ENCODE data around the gene ATP8B3.
A peak's percentile ranks its signal among the peaks of the same experiment; 100 is the strongest.

The ATP8B3 gene

DNA sequence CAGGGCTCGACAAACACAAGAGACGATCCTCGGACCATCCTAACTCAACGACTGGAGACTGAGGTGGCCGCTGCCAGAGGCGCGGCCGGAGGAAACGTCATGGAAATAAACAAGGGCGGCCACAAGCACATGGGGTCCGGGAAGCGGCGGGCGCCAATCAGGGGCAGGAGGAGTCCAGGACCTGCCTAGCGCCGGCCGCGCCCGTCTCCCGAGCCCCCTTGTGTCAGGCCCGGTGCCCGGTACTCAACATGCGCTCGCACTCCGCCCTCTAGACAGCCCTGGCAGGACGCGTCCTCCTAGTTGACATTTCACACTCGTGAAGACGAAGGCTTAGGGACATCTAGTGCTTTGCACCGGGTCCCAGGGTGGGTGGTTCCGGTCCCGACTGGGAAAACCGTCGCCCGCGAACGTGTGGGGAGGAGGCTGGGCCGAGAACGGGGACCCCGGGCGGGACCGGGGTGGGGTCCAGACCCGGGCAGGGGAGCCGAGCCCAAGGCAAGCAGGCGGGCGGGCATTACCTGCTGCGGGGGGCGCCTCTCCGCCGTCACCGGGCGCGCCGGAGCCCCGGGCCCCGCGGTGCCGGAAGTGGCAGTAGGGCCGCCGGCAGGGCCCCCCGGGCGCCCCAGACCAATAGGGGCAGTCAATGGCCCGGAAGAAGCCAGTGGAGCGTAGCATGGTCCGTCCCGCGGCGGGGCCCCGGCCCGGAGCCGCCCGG lies 35.8 kb upstream of the ATP8B3 start:
- no peaks in the 10 kb centered on the region for H3K36me3 ChIP-seq (ENCODE audit: low read length)
- peak overlapping the region; percentile 98 for H3K9ac ChIP-seq (ENCODE audit: low read length)
- peak overlapping the region; percentile 77 for H3K4me2 ChIP-seq (ENCODE audit: low read depth, low read length, poor library complexity, severe bottlenecking)
- H3F3A ChIP-seq (ENCODE audit: insufficient read depth) = peaks cover 13% of the 10 kb centered on the region
- H3K9me2 ChIP-seq (replicated peaks; ENCODE audit: insufficient read depth, low read length) = no peaks in the 10 kb centered on the region
- H3K27ac ChIP-seq (ENCODE audit: low read depth, low read length) = peak overlapping the region; percentile 93
- H3K4me3 ChIP-seq (ENCODE audit: insufficient read depth, low read length, poor library complexity, severe bottlenecking) = peak overlapping the region; percentile 92
- TF ChIP-seq, protein P1, sequence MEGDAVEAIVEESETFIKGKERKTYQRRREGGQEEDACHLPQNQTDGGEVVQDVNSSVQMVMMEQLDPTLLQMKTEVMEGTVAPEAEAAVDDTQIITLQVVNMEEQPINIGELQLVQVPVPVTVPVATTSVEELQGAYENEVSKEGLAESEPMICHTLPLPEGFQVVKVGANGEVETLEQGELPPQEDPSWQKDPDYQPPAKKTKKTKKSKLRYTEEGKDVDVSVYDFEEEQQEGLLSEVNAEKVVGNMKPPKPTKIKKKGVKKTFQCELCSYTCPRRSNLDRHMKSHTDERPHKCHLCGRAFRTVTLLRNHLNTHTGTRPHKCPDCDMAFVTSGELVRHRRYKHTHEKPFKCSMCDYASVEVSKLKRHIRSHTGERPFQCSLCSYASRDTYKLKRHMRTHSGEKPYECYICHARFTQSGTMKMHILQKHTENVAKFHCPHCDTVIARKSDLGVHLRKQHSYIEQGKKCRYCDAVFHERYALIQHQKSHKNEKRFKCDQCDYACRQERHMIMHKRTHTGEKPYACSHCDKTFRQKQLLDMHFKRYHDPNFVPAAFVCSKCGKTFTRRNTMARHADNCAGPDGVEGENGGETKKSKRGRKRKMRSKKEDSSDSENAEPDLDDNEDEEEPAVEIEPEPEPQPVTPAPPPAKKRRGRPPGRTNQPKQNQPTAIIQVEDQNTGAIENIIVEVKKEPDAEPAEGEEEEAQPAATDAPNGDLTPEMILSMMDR (IDR thresholded peaks at IDR 0.05; ENCODE audit: insufficient read depth, low read length, poor library complexity, severe bottlenecking) = no peak
- TF ChIP-seq EZH2phosphoT487 (conservative IDR thresholded peaks at IDR 0.05; ENCODE audit: low read length) = no peak
- no peak overlapping the region for H2AFZ ChIP-seq (ENCODE audit: low read depth, low read length, severe bottlenecking)
- no peaks in the 10 kb centered on the region for H3K9me3 ChIP-seq (ENCODE audit: insufficient read depth, low read length)
- H3K27me3 ChIP-seq (ENCODE audit: low read length) = no peaks in the 10 kb centered on the region
- peaks cover 60% of the 10 kb centered on the region for H3K79me2 ChIP-seq (ENCODE audit: insufficient read depth, low read length)
- peaks cover 8% of the 10 kb centered on the region; the same call in 1 of the 2 replicates for H4K20me1 ChIP-seq (ENCODE audit: low read depth, low read length)

DNA sequence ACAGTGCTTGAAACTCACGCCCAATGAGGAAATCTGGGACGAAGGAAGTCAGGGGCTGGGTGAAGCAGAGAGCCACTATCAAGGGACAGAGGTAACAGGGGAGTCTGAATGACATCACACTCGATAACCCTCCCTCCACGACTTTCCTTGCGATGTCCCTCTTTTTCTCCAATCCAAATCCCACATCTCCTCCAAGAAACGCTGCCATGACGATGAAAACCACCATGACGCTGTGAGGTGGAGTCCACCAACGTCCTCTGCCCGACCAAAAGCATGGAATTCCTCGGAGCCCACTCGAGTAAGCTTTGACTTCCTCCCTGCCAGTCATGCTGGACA lies 35.2 kb upstream of the ATP8B3 start:
- Histone ChIP-seq H3F3A (ENCODE audit: insufficient read depth) (peaks cover 13% of the 10 kb centered on the region), H3K4me2 (ENCODE audit: low read depth, low read length, poor library complexity, severe bottlenecking) (peak overlapping the region; percentile 77), H3K27ac (ENCODE audit: low read depth, low read length) (no peak overlapping the region), H3K9ac (ENCODE audit: low read length) (peak overlapping the region; percentile 98), H3K79me2 (ENCODE audit: insufficient read depth, low read length) (peaks cover 60% of the 10 kb centered on the region), H3K36me3 (ENCODE audit: low read length) (no peaks in the 10 kb centered on the region), H3K9me3 (ENCODE audit: insufficient read depth, low read length) (no peaks in the 10 kb centered on the region), H2AFZ (ENCODE audit: low read depth, low read length, severe bottlenecking) (no peak overlapping the region), H3K9me2 (replicated peaks; ENCODE audit: insufficient read depth, low read length) (no peaks in the 10 kb centered on the region), H3K27me3 (ENCODE audit: low read length) (no peaks in the 10 kb centered on the region), H4K20me1 (ENCODE audit: low read depth, low read length) (peaks cover 7% of the 10 kb centered on the region; the same call in 1 of the 2 replicates), H3K4me3 (ENCODE audit: insufficient read depth, low read length, poor library complexity, severe bottlenecking) (peak overlapping the region; percentile 92)
- no peak for TF ChIP-seq EZH2phosphoT487 (conservative IDR thresholded peaks at IDR 0.05; ENCODE audit: low read length)
- TF ChIP-seq, protein P1 (IDR thresholded peaks at IDR 0.05; ENCODE audit: insufficient read depth, low read length, poor library complexity, severe bottlenecking) = no peak

DNA sequence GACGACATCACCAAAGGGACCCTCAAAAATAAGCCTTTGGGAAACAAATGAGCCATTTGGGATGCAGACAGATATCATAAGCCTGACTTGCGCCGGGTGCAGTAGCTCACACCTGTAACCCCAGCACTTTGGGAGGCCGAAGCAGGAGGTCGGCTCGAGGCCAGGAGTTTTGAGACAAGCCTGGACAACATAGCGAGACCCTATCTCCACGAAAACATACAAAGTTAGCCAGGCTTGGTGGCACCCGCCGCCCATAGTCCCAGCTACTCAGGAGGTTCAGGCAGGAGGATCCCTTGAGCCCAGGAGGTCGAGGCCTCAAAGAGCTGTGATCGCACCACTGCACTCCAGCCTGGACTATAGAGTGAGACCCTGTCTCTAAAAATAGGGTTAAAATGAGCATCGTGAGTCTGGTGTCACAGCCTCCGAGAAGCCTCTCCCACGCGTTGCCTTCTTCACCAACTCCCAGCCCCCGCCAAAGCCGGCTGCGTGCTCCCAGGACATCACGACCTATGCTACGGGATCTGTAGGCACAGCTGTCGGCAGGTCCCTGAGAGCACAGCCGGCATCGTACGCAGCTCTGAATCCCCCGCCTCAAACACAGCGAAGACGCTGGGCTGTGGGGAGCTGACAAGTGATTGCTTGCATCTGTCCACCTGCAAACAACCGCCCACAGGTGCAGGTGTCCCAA lies 34.6 kb upstream of the ATP8B3 start:
- H3F3A ChIP-seq (ENCODE audit: insufficient read depth) = peaks cover 13% of the 10 kb centered on the region
- H4K20me1 ChIP-seq (ENCODE audit: low read depth, low read length) = peaks cover 7% of the 10 kb centered on the region; the same call in 1 of the 2 replicates
- H3K36me3 ChIP-seq (ENCODE audit: low read length) = no peaks in the 10 kb centered on the region
- TF ChIP-seq, protein P1 (IDR thresholded peaks at IDR 0.05; ENCODE audit: insufficient read depth, low read length, poor library complexity, severe bottlenecking) = no peak
- TF ChIP-seq EZH2phosphoT487 (conservative IDR thresholded peaks at IDR 0.05; ENCODE audit: low read length) = no peak
- peak overlapping the region; percentile 98 for H3K9ac ChIP-seq (ENCODE audit: low read length)
- H3K27ac ChIP-seq (ENCODE audit: low read depth, low read length) = no peak overlapping the region
- peak overlapping the region; percentile 92 for H3K4me3 ChIP-seq (ENCODE audit: insufficient read depth, low read length, poor library complexity, severe bottlenecking)
- no peaks in the 10 kb centered on the region for H3K9me2 ChIP-seq (replicated peaks; ENCODE audit: insufficient read depth, low read length)
- peaks cover 65% of the 10 kb centered on the region for H3K79me2 ChIP-seq (ENCODE audit: insufficient read depth, low read length)
- H3K4me2 ChIP-seq (ENCODE audit: low read depth, low read length, poor library complexity, severe bottlenecking) = peak overlapping the region; percentile 77
- H3K27me3 ChIP-seq (ENCODE audit: low read length) = no peaks in the 10 kb centered on the region
- no peak overlapping the region for H2AFZ ChIP-seq (ENCODE audit: low read depth, low read length, severe bottlenecking)
- H3K9me3 ChIP-seq (ENCODE audit: insufficient read depth, low read length) = no peaks in the 10 kb centered on the region

Data from SU-DHL-6 (cell line).